OCI-LY7 (cell line): Measurements from ENCODE around the gene SFSWAP. TPM values are rescaled to one million over a fixed set of nuclear protein-coding genes. Genes with fewer than 3 reads are reported as not detected.
"Not testable (repeated sequence)": the region's sequence is repeated elsewhere in the genome, so short reads cannot be mapped to it uniquely, and the experiment has no call there.

Source experiments
- BruUV-seq: library from RNA; stranded (reverse); fragments of 400-500 nt; replicated peaks from 2 replicates; lab custom pipeline; 2021; lab: Mats Ljungman, UMichigan
- CTCF ChIA-PET: fragments of 300-600 bp; sonication (Branson Sonifier 250); formaldehyde crosslinking; loops from one replicate; lab custom pipeline; 2022; ENCODE audit warnings: antibody characterized with exemption; ENCODE audit not compliant: unreplicated experiment; lab: Charles Lee
- POLR2A ChIA-PET: fragments of 300-600 bp; sonication (Branson Sonifier 250); formaldehyde crosslinking; loops from one replicate; lab custom pipeline; 2022; ENCODE audit warnings: antibody characterized with exemption; lab: Charles Lee
- DNase-seq: peaks from one replicate; pipeline ENCODE4 v3.0.0-alpha.2; 2015; ENCODE audit warnings: low spot score
- H2AFZ ChIP-seq: fragments of 200-600 bp; sonication (generic), shearing (Covaris generic); 2 replicates; pipeline ENCODE4 v1.6.1; 2014; ENCODE audit warnings: mild to moderate bottlenecking, antibody characterized with exemption, low read length, moderate library complexity
- H3K27ac ChIP-seq: fragments of 200-600 bp; sonication (generic); 2 replicates; pipeline ENCODE4 v1.5.1; 2014; ENCODE audit warnings: mixed run types, low read depth, mild to moderate bottlenecking, moderate library complexity, low read length, inconsistent platforms; ENCODE audit not compliant: poor library complexity, severe bottlenecking
- H3K36me3 ChIP-seq: fragments of 200-600 bp; sonication (generic); 2 replicates; pipeline ENCODE4 v1.6.1; 2014; ENCODE audit warnings: mild to moderate bottlenecking, antibody characterized with exemption, low read length, moderate library complexity, mixed read lengths; ENCODE audit not compliant: insufficient read depth
- H3K4me1 ChIP-seq: fragments of 200-600 bp; sonication (generic); 2 replicates; pipeline ENCODE4 v1.5.1; 2014; ENCODE audit warnings: mild to moderate bottlenecking, low read length; ENCODE audit not compliant: insufficient read depth, poor library complexity, severe bottlenecking
- H3K4me2 ChIP-seq: fragments of 200-600 bp; sonication (generic); 2 replicates; pipeline ENCODE4 v1.6.1; 2014; ENCODE audit warnings: mild to moderate bottlenecking, low read length
- H3K4me3 ChIP-seq: fragments of 200-600 bp; sonication (generic); 2 replicates; pipeline ENCODE4 v1.5.1; 2014; ENCODE audit warnings: mild to moderate bottlenecking, low read depth, low read length; ENCODE audit not compliant: poor library complexity, severe bottlenecking
- H3K79me2 ChIP-seq: fragments of 200-600 bp; sonication (generic); 2 replicates; pipeline ENCODE4 v1.6.1; 2016; ENCODE audit warnings: low read depth, mild to moderate bottlenecking, low read length, moderate library complexity, mixed read lengths; ENCODE audit not compliant: insufficient read depth
- H3K9me2 ChIP-seq: fragments of 200-600 bp; sonication (generic); 2 replicates; pipeline ENCODE4 v1.6.1; 2016; ENCODE audit warnings: mild to moderate bottlenecking, low read length, mixed read lengths; ENCODE audit not compliant: insufficient read depth
- H3K9me3 ChIP-seq: fragments of 200-600 bp; sonication (generic); 2 replicates; pipeline ENCODE4 v1.6.1; 2014; ENCODE audit warnings: mild to moderate bottlenecking, mixed run types, low read length, mixed read lengths
- H4K20me1 ChIP-seq: fragments of 200-600 bp; sonication (generic); 2 replicates; pipeline ENCODE4 v1.6.1; 2014; ENCODE audit warnings: mild to moderate bottlenecking, antibody characterized with exemption, low read length, moderate library complexity, mixed read lengths; ENCODE audit not compliant: insufficient read depth
- EZH2phosphoT487 ChIP-seq: fragments of 200-600 bp; sonication (generic); IDR thresholded peaks from 2 replicates; pipeline ENCODE4 v1.6.1; 2018; ENCODE audit warnings: low read depth, borderline replicate concordance, mild to moderate bottlenecking, mixed run types, antibody characterized with exemption, low read length, moderate library complexity, mixed read lengths
- intact Hi-C: fragments of 100-400 bp; cut with micrococcal nuclease; formaldehyde crosslinking; loops from one replicate; pipeline ENCODE4 v1.10.0; 2022; ENCODE audit not compliant: unreplicated experiment
- total RNA-seq, 2 experiments: library from RNA; depleted of rRNA in 1 of 2; stranded (reverse); fragments of >200 nt in 1 of 2; shearing (Covaris generic) in 1 of 2; gene quantifications; 2 replicates each; pipeline ENCODE4 v1.2.3, GENCODE V29; 2014 to 2022
- TF ChIP-seq, protein P1 (sequence below): fragments of 200-600 bp; sonication (generic); conservative IDR thresholded peaks from 2 replicates; pipeline ENCODE4 v1.5.1; 2014; ENCODE audit warnings: mild to moderate bottlenecking, antibody characterized with exemption, low read length, moderate library complexity, mixed read lengths

Gene SFSWAP
- total RNA-seq, 2 experiments from 2014 or later: 54.0 to 87.1 TPM

- POLR2A ChIA-PET: not testable (repeated sequence)
These were observed 44.4 kb upstream of the SFSWAP start for GRCh38 chr12:131666486-131666885.

GRCh38 chr12:131666978-131667601 lies 43.8 kb upstream of the SFSWAP start:
- H3K9me2 ChIP-seq, H3K79me2 ChIP-seq, H3K27ac ChIP-seq, H3K9me3 ChIP-seq, H3K4me3 ChIP-seq, POLR2A ChIA-PET, H4K20me1 ChIP-seq, BruUV-seq, H3K4me2 ChIP-seq, CTCF ChIA-PET, H3K36me3 ChIP-seq, H3K4me1 ChIP-seq: not testable (repeated sequence)
- DNase-seq: peak; percentile 32
- peak overlapping the region; percentile 72; the same call in 1 of the 2 replicates for H2AFZ ChIP-seq
- intact Hi-C loops: loop anchor here (5.0 kb wide), 1 partner anchor 375 kb away; no protein-coding TSS in a partner anchor

More at GRCh38 chr12:131666486-131666885, 44.4 kb upstream of the SFSWAP start:
- intact Hi-C loops: loop anchor here (5.0 kb wide), 1 partner anchor 374 kb away; no protein-coding TSS in a partner anchor
- H3K9me2 ChIP-seq, H3K4me2 ChIP-seq, H3K9me3 ChIP-seq, H2AFZ ChIP-seq, H3K4me1 ChIP-seq, DNase-seq, H3K36me3 ChIP-seq, BruUV-seq, H4K20me1 ChIP-seq, H3K79me2 ChIP-seq, H3K4me3 ChIP-seq, H3K27ac ChIP-seq, CTCF ChIA-PET: not testable (repeated sequence)

- H3K9me3 ChIP-seq: no peaks in the 10 kb centered on the region
- no peaks in the 10 kb centered on the region for H3K9me2 ChIP-seq
- no peaks in the 10 kb centered on the region for H4K20me1 ChIP-seq
- no peak for DNase-seq
- ChIA-PET CTCF (no interaction called here), POLR2A (no interaction called here)
- H3K4me3 ChIP-seq: no peak overlapping the region
- no peak overlapping the region for H2AFZ ChIP-seq
- no peak for TF ChIP-seq EZH2phosphoT487
- TF ChIP-seq, protein P1, sequence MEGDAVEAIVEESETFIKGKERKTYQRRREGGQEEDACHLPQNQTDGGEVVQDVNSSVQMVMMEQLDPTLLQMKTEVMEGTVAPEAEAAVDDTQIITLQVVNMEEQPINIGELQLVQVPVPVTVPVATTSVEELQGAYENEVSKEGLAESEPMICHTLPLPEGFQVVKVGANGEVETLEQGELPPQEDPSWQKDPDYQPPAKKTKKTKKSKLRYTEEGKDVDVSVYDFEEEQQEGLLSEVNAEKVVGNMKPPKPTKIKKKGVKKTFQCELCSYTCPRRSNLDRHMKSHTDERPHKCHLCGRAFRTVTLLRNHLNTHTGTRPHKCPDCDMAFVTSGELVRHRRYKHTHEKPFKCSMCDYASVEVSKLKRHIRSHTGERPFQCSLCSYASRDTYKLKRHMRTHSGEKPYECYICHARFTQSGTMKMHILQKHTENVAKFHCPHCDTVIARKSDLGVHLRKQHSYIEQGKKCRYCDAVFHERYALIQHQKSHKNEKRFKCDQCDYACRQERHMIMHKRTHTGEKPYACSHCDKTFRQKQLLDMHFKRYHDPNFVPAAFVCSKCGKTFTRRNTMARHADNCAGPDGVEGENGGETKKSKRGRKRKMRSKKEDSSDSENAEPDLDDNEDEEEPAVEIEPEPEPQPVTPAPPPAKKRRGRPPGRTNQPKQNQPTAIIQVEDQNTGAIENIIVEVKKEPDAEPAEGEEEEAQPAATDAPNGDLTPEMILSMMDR: no peak
- no peak overlapping the region for H3K4me2 ChIP-seq
- H3K4me1 ChIP-seq: no peaks in the 10 kb centered on the region
- intact Hi-C loops: no loop called here
- no TSS peak for BruUV-seq
- no peaks in the 10 kb centered on the region for H3K79me2 ChIP-seq
- H3K36me3 ChIP-seq: no peaks in the 10 kb centered on the region
- H3K27ac ChIP-seq: no peak overlapping the region
These were observed 39.6 kb upstream of the SFSWAP start for GRCh38 chr12:131671276-131671675.

GRCh38 chr12:131671871-131672270 lies 39.0 kb upstream of the SFSWAP start:
- Histone ChIP-seq H4K20me1 (no peaks in the 10 kb centered on the region), H3K4me1 (no peaks in the 10 kb centered on the region), H3K36me3 (no peaks in the 10 kb centered on the region), H3K79me2 (no peaks in the 10 kb centered on the region), H3K4me3 (no peak overlapping the region), H3K27ac (no peak overlapping the region), H2AFZ (no peak overlapping the region), H3K9me2 (no peaks in the 10 kb centered on the region), H3K9me3 (no peaks in the 10 kb centered on the region), H3K4me2 (no peak overlapping the region)
- CTCF ChIA-PET: no interaction called here
- no peak for DNase-seq
- TF ChIP-seq, protein P1: no peak
- no peak for TF ChIP-seq EZH2phosphoT487
- intact Hi-C loops: no loop called here
- no TSS peak for BruUV-seq
- POLR2A ChIA-PET: no interaction called here
